ENCODE data around the gene TMEM184B. TPM values are rescaled to one million over a fixed set of nuclear protein-coding genes. Genes with fewer than 3 reads are reported as not detected.

The TMEM184B gene
- polyA plus RNA-seq, 2 of the 4 experiments (the other 2 are of a cell fraction): 22.2 to 36.8 TPM

DNA sequence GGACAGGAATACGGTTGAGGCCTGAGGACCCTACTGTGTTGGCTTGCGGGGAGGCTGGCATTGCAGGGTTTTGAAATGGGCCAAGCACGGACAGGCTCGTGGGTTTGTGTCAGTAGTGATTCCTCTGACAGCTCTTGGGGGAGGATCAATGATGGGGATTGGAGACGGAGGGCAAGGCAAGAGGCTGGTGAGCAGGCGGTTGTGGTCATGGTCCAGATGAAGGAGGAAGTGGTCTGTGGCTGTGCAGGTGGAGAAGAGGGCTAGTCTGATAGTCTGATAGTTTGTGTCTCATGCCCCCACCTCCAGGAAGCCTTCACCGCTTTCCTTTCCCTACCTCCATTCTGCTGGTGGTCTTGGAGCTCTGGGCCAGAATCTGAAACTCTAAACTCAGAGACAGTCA is 68.0 kb downstream of the TMEM184B start:
- H3K4me1 ChIP-seq: peaks cover 12% of the 10 kb centered on the region; the same call in 1 of the 3 replicates
- H3K4me2 ChIP-seq: no peak overlapping the region
- CTCF ChIA-PET: interaction anchor here (1.2 kb wide), 1 partner anchor 25 kb away, joined by 3 read pairs; no protein-coding TSS in a partner anchor
- no peak overlapping the region for H3K27ac ChIP-seq
- POLR2A ChIA-PET: no interaction called here
- H3K4me3 ChIP-seq: no peak overlapping the region
- H3K9me3 ChIP-seq: no peaks in the 10 kb centered on the region
- DNase-seq (ENCODE audit: low read depth in 1 of 2, low spot score in 1 of 2) (no peak), ATAC-seq (no peak), FAIRE-seq (no peak)
- WGBS (ENCODE audit: missing lambda C conversion rate): 91% methylated on average over 6 of the region's 7 CpGs
- TF ChIP-seq, protein P1, sequence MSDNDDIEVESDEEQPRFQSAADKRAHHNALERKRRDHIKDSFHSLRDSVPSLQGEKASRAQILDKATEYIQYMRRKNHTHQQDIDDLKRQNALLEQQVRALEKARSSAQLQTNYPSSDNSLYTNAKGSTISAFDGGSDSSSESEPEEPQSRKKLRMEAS (IDR thresholded peaks at IDR 0.05): no peak
- TF ChIP-seq JUNB (IDR thresholded peaks at IDR 0.05) (no peak), MYC (IDR thresholded peaks at IDR 0.05; ENCODE audit: borderline replicate concordance, low read length) (no peak), KDM5A (IDR thresholded peaks at IDR 0.05) (no peak), POLR2A (IDR thresholded peaks at IDR 0.05; ENCODE audit: low read length) (no peak), BHLHE40 (IDR thresholded peaks at IDR 0.05; ENCODE audit: low read depth, low read length) (no peak), RARB (CRISPR knock-in tag; IDR thresholded peaks at IDR 0.05) (no peak), NR3C1 (IDR thresholded peaks at IDR 0.05) (no peak), EHF (CRISPR knock-in tag; IDR thresholded peaks at IDR 0.05) (no peak), CBX2 (IDR thresholded peaks at IDR 0.05; ENCODE audit: borderline replicate concordance, low read depth) (no peak), HOXB5 (CRISPR knock-in tag; IDR thresholded peaks at IDR 0.05) (no peak), MAFK (IDR thresholded peaks at IDR 0.05; ENCODE audit: partially characterized antibody) (no peak)
- TF ChIP-seq, protein P2, sequence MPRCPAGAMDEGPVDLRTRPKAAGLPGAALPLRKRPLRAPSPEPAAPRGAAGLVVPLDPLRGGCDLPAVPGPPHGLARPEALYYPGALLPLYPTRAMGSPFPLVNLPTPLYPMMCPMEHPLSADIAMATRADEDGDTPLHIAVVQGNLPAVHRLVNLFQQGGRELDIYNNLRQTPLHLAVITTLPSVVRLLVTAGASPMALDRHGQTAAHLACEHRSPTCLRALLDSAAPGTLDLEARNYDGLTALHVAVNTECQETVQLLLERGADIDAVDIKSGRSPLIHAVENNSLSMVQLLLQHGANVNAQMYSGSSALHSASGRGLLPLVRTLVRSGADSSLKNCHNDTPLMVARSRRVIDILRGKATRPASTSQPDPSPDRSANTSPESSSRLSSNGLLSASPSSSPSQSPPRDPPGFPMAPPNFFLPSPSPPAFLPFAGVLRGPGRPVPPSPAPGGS (IDR thresholded peaks at IDR 0.05): no peak
- TF ChIP-seq, protein P3, sequence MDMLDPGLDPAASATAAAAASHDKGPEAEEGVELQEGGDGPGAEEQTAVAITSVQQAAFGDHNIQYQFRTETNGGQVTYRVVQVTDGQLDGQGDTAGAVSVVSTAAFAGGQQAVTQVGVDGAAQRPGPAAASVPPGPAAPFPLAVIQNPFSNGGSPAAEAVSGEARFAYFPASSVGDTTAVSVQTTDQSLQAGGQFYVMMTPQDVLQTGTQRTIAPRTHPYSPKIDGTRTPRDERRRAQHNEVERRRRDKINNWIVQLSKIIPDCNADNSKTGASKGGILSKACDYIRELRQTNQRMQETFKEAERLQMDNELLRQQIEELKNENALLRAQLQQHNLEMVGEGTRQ (IDR thresholded peaks at IDR 0.05): no peak
- TF ChIP-seq, protein P4, sequence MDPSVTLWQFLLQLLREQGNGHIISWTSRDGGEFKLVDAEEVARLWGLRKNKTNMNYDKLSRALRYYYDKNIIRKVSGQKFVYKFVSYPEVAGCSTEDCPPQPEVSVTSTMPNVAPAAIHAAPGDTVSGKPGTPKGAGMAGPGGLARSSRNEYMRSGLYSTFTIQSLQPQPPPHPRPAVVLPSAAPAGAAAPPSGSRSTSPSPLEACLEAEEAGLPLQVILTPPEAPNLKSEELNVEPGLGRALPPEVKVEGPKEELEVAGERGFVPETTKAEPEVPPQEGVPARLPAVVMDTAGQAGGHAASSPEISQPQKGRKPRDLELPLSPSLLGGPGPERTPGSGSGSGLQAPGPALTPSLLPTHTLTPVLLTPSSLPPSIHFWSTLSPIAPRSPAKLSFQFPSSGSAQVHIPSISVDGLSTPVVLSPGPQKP (IDR thresholded peaks at IDR 0.05; ENCODE audit: low read depth, low read length): no peak

DNA sequence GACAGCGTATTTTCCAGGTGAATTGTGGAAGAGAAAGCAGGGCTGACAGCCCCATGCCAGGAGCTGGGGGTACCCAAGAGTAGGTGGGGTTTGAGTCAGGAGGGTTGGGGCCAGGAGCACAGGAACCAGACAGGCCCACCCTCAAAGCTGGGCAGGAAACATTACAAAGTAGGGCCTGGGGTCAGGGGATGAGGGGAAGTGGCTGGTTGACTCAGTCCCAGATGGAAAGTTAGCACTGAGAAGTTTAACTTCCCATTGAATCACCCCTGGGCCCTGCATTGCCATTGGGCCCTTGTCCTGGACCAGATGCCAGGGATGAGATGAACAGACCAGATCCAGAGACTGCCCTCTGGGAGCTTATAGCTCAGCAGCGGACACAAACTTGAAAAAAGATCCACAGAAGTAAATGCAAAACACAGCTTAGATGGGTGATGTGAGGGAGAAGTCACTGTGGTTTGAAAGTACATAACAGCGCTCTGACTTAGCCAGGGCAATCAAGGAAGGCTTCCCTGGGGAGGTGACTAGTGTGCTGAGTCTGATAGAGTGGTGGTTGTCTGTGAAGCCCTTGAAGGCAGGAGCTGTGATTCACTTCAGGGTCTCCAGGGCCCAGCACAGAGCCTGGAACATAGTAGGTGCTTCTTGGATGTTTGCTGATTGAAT is 68.8 kb downstream of the TMEM184B start:
- Histone ChIP-seq H3K4me3 (peak overlapping the region; percentile 67; the same call in 1 of the 3 replicates), H3K27ac (peak overlapping the region in 1 of 2 experiments; percentile 96; a peak in 3 of 6 replicates), H3K4me1 (peaks cover 12% of the 10 kb centered on the region; the same call in 1 of the 3 replicates), H3K9me3 (no peaks in the 10 kb centered on the region), H3K4me2 (peak overlapping the region; percentile 100)
- ChIA-PET CTCF (interaction anchor here (0.7 to 1.7 kb wide), 4 partner anchors 9 to 149 kb away, joined by 3 to 4 read pairs (median 3); no protein-coding TSS in a partner anchor), POLR2A (no interaction called here)
- 94% methylated on average over 3 of the region's 3 CpGs for WGBS (ENCODE audit: missing lambda C conversion rate)
- TF ChIP-seq ZFP36 (IDR thresholded peaks at IDR 0.05; ENCODE audit: borderline replicate concordance, partially characterized antibody) (peak; percentile 76), RAD21 (conservative IDR thresholded peaks at IDR 0.05 in 1 of 2, IDR thresholded peaks at IDR 0.05 in 1 of 2) (no peak), RFX5 (IDR thresholded peaks at IDR 0.05) (no peak), MAZ (IDR thresholded peaks at IDR 0.05; ENCODE audit: borderline replicate concordance, low read depth, low read length) (no peak)
- DNase-seq (ENCODE audit: low read depth in 1 of 2, low spot score in 1 of 2): no peak
- FAIRE-seq: no peak
- ATAC-seq: no peak
